BJ (cell line): ENCODE measurements around the gene PDE7B. TPM values are rescaled to one million over a fixed set of nuclear protein-coding genes. Genes with fewer than 3 reads are reported as not detected.
"Not testable (repeated sequence)": the region's sequence is repeated elsewhere in the genome, so short reads cannot be mapped to it uniquely, and the experiment has no call there.

Source experiments
- CTCF ChIA-PET: fragments of 350-600 bp; formaldehyde crosslinking; extraction: SDS; loops from one replicate; lab custom pipeline; 2021; ENCODE audit warnings: antibody characterized with exemption, inconsistent platforms; lab: Yijun Ruan, JAX
- POLR2A ChIA-PET: fragments of 300-600 bp; sonication (Branson Sonifier 250); formaldehyde crosslinking; extraction: SDS; loops from one replicate; lab custom pipeline; 2021; ENCODE audit warnings: antibody characterized with exemption; lab: Charles Lee
- DNase-seq: peaks from one replicate; pipeline ENCODE4 v3.0.0-alpha.2; 2011; ENCODE audit warnings: low read depth
- H3K27me3 ChIP-seq: 2 replicates; pipeline ENCODE4 v1.6.0; 2011; ENCODE audit warnings: low read length; ENCODE audit not compliant: control insufficient read depth, insufficient read depth
- H3K36me3 ChIP-seq: 2 replicates; pipeline ENCODE4 v1.5.1; 2011; ENCODE audit warnings: low read length; ENCODE audit not compliant: control insufficient read depth, insufficient read depth
- H3K4me3 ChIP-seq: 2 replicates; pipeline ENCODE4 v1.5.1; 2011; ENCODE audit warnings: low read depth, mild to moderate bottlenecking, control low read depth, low read length
- polyA plus RNA-seq: library from polyadenylated mRNA; depleted of rRNA; stranded (reverse); fragments of >200 nt; gene quantifications from 2 replicates; pipeline ENCODE4 v1.2.3, GENCODE V29; 2011
- TF ChIP-seq, protein P1 (sequence below): IDR thresholded peaks from 2 replicates; pipeline ENCODE4 v1.5.1; 2011; ENCODE audit warnings: low read depth, mild to moderate bottlenecking, control low read depth, inconsistent platforms, low read length, moderate library complexity; ENCODE audit not compliant: insufficient read depth

The PDE7B gene
- polyA plus RNA-seq, 1 experiment = 2.7 TPM

- ChIA-PET POLR2A (no interaction called here), CTCF (interaction anchor here (0.6 to 0.7 kb wide), 2 partner anchors 564 to 1147 kb away, joined by 3 to 4 read pairs; no protein-coding TSS in a partner anchor)
- Histone ChIP-seq H3K36me3 (no peaks in the 10 kb centered on the region), H3K4me3 (no peak overlapping the region), H3K27me3 (no peaks in the 10 kb centered on the region)
- TF ChIP-seq, protein P1, sequence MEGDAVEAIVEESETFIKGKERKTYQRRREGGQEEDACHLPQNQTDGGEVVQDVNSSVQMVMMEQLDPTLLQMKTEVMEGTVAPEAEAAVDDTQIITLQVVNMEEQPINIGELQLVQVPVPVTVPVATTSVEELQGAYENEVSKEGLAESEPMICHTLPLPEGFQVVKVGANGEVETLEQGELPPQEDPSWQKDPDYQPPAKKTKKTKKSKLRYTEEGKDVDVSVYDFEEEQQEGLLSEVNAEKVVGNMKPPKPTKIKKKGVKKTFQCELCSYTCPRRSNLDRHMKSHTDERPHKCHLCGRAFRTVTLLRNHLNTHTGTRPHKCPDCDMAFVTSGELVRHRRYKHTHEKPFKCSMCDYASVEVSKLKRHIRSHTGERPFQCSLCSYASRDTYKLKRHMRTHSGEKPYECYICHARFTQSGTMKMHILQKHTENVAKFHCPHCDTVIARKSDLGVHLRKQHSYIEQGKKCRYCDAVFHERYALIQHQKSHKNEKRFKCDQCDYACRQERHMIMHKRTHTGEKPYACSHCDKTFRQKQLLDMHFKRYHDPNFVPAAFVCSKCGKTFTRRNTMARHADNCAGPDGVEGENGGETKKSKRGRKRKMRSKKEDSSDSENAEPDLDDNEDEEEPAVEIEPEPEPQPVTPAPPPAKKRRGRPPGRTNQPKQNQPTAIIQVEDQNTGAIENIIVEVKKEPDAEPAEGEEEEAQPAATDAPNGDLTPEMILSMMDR = no peak
- no peak for DNase-seq
These were observed 286.4 kb downstream of the PDE7B start for GRCh38 chr6:136137739-136138402.

DNA sequence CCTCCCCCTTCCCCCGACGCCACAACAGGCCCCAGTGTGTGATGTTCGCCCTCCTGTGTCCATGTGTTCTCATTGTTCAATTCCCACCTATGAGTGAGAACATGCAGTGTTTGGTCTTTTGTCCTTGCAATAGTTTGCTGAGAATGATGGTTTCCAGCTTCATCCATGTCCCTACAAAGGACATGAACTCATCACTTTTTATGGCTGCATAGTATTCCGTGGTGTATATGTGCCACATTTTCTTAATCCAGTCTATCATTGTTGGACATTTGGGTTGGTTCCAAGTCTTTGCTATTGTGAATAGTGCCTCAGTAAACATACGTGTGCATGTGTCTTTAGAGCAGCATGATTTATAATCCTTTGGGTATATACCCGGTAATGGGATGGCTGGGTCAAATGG is 287.6 kb downstream of the PDE7B start:
- POLR2A ChIA-PET, H3K4me3 ChIP-seq, H3K27me3 ChIP-seq, H3K36me3 ChIP-seq, DNase-seq, CTCF ChIA-PET: not testable (repeated sequence)

DNA sequence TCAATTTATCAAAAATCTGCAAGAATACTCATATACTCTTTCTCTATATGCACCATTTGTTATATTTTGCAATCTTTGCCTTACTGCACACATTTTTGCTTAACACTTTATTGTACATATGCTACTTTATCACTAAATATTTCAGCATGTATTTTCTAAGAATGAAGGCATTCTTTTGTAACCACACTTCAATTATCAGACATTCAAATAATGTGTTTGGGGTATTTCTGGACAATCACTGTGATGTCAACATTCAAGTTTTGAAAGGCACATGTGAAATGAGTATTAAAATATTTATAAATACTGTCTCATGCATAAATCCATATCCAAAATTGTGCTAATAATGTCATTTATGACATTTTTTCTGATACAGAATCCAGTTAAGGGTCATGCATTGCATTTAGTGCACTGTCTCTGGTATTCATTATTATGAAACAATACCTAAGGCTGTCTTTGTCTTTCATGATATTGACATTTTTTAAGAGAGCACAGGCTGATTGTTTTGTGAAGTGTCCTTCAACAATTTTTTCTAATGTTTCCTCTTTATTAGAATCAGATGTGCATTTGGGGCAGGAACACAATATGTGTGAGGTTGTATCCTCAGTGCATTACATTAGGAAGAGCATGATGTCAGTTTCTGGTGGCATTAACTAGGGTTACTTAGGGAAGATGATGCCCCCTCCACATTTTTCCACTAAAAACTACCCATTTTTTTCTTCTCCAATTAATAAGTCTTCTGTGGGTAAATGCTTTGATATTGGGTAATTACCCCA is 292.9 kb downstream of the PDE7B start:
- Histone ChIP-seq H3K27me3 (no peaks in the 10 kb centered on the region), H3K36me3 (no peaks in the 10 kb centered on the region), H3K4me3 (no peak overlapping the region)
- ChIA-PET POLR2A (no interaction called here), CTCF (no interaction called here)
- TF ChIP-seq, protein P1 = no peak
- DNase-seq = no peak

GRCh38 chr6:136146130-136146529 is 294.6 kb downstream of the PDE7B start:
- Histone ChIP-seq H3K4me3 (no peak overlapping the region), H3K36me3 (no peaks in the 10 kb centered on the region), H3K27me3 (no peaks in the 10 kb centered on the region)
- TF ChIP-seq, protein P1 = no peak
- POLR2A ChIA-PET = no interaction called here
- CTCF ChIA-PET = no interaction called here
- DNase-seq = no peak

DNA sequence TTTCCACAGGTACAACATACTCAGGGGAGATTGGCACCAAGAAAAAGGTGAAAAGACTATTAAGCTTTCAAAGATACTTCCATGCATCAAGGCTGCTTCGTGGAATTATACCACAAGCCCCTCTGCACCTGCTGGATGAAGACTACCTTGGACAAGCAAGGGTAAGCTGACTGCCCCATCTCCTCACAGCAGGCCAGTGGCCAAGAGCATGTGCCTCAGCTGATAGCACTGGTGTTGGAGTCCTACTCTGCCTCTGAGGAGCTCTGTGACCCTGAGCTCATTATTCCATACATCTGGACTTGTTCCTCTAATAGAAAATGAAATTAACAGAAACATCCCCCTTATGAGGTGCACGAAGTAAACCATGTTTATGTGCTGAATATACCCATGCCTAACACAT is 295.8 kb downstream of the PDE7B start:
- TF ChIP-seq, protein P1 = no peak
- no peaks in the 10 kb centered on the region for H3K27me3 ChIP-seq
- CTCF ChIA-PET = interaction anchor here (0.8 to 1.5 kb wide), 2 partner anchors 9 to 11 kb away, joined by 3 to 4 read pairs; no protein-coding TSS in a partner anchor
- no peaks in the 10 kb centered on the region for H3K36me3 ChIP-seq
- POLR2A ChIA-PET = no interaction called here
- H3K4me3 ChIP-seq = no peak overlapping the region
- no peak for DNase-seq
